K562 (cell line): ENCODE data around the gene AMFR. TPM values are rescaled to one million over a fixed set of nuclear protein-coding genes. Genes with fewer than 3 reads are reported as not detected.

Experiments used
- CCAR2 ChIP-seq: fragments of 200-400 bp; formaldehyde crosslinking; IDR thresholded peaks from 2 replicates; pipeline ENCODE4 v1.6.1; 2017; ENCODE audit warnings: mild to moderate bottlenecking, low read depth, low read length
- CEBPB ChIP-seq: fragments of 450-650 bp; IDR thresholded peaks from 2 replicates; pipeline ENCODE4 v1.6.1; 2016; ENCODE audit warnings: missing genetic modification characterization, missing compliant biosample characterization
- CTCFL ChIP-seq: IDR thresholded peaks from 2 replicates; pipeline ENCODE4 v1.6.1; 2011; ENCODE audit warnings: borderline replicate concordance, low read depth, mild to moderate bottlenecking, moderate library complexity, low read length; ENCODE audit not compliant: insufficient read depth, poor library complexity, severe bottlenecking
- EWSR1 ChIP-seq: fragments of 450-650 bp; IDR thresholded peaks from 2 replicates; pipeline ENCODE4 v1.6.1; 2018; ENCODE audit warnings: borderline replicate concordance, mild to moderate bottlenecking, low read depth, moderate library complexity; ENCODE audit not compliant: partially characterized antibody
- FOXJ3 ChIP-seq: sonication (generic); formaldehyde crosslinking; IDR thresholded peaks from 2 replicates; pipeline ENCODE4 v1.4.0; 2020; ENCODE audit warnings: mild to moderate bottlenecking, missing genetic modification reagents
- FOXK1 ChIP-seq: sonication (generic); formaldehyde crosslinking; IDR thresholded peaks from 2 replicates; pipeline ENCODE4 v1.8.0; 2022; ENCODE audit warnings: missing genetic modification reagents, mild to moderate bottlenecking, borderline replicate concordance
- FOXO4 ChIP-seq: fragments of 450-650 bp; formaldehyde crosslinking; IDR thresholded peaks from 2 replicates; pipeline ENCODE4 v1.4.0; 2020; ENCODE audit warnings: mild to moderate bottlenecking, moderate library complexity
- HNRNPH1 ChIP-seq: fragments of 200-400 bp; formaldehyde crosslinking; optimal IDR thresholded peaks from 2 replicates; pipeline ENCODE3; 2017; ENCODE audit warnings: low read depth, mild to moderate bottlenecking, low read length, moderate library complexity
- KAT7 ChIP-seq: sonication (generic); formaldehyde crosslinking; IDR thresholded peaks from 2 replicates; pipeline ENCODE4 v1.8.0; 2022; ENCODE audit warnings: missing genetic modification reagents, mild to moderate bottlenecking, borderline replicate concordance
- KHSRP ChIP-seq: fragments of 450-650 bp; IDR thresholded peaks from 2 replicates; pipeline ENCODE4 v1.6.1; 2017
- KLF6 ChIP-seq: fragments of 250-450 bp; sonication (Bioruptor Pico); IDR thresholded peaks from 2 replicates; pipeline ENCODE4 v1.4.0; 2020; ENCODE audit warnings: mild to moderate bottlenecking, moderate library complexity, borderline replicate concordance
- MCM5 ChIP-seq: fragments of 450-650 bp; IDR thresholded peaks from 2 replicates; pipeline ENCODE4 v1.6.1; 2016; ENCODE audit warnings: low read depth
- POLR3A ChIP-seq: IDR thresholded peaks from 2 replicates; pipeline ENCODE4 v1.6.1; 2011; ENCODE audit warnings: borderline replicate concordance, mild to moderate bottlenecking, moderate library complexity; ENCODE audit not compliant: insufficient read length, insufficient read depth; ENCODE audit errors: extremely low read depth
- RB1 ChIP-seq: fragments of 450-650 bp; IDR thresholded peaks from 2 replicates; pipeline ENCODE4 v1.6.1; 2017; ENCODE audit warnings: low read depth, mild to moderate bottlenecking
- TAF15 ChIP-seq: fragments of 200-400 bp; formaldehyde crosslinking; IDR thresholded peaks from 2 replicates; pipeline ENCODE4 v1.6.1; 2017; ENCODE audit warnings: mild to moderate bottlenecking, low read depth, low read length, moderate library complexity
- TCF15 ChIP-seq: fragments of 250-450 bp; sonication (Bioruptor Pico); IDR thresholded peaks from 2 replicates; pipeline ENCODE4 v1.8.0; 2022; ENCODE audit warnings: moderate library complexity, mild to moderate bottlenecking, inconsistent platforms
- ZNF41 ChIP-seq: fragments of 250-450 bp; sonication (Bioruptor Pico); conservative IDR thresholded peaks from 2 replicates; pipeline ENCODE4 v1.4.0; 2020; ENCODE audit warnings: mild to moderate bottlenecking
- polyA plus RNA-seq, 8 experiments: library from polyadenylated mRNA; depleted of rRNA in 4 of 8; stranded (reverse) in 5 of 8; unstranded in 3 of 8; fragments of >200 nt; fragmentation: Nextera tagmentation in 2 of 8; fragmentation: Illumina TruSeq in 1 of 8; extraction: Ambion mirVana in 2 of 8; extraction: Trizol in 1 of 8; gene quantifications; 2 replicates each; pipeline versions ENCODE4 v1.2.1 to v1.2.3, GENCODE V29; 2011 to 2014; ENCODE audit warnings: inconsistent platforms in 1 of 8, missing spikeins in 1 of 8
- total RNA-seq, 7 experiments: library from RNA; depleted of rRNA in 6 of 7; stranded (reverse); fragments of >200 nt in 6 of 7; fragmentation: Illumina TruSeq in 2 of 7; extraction: Trizol in 2 of 7; gene quantifications; 2 replicates each; pipeline versions ENCODE4 v1.2.1 to v1.2.3, GENCODE V29; 2011 to 2021; ENCODE audit warnings: low replicate concordance in 1 of 7
- TF ChIP-seq, protein P1 (sequence below): fragments of 150-350 bp; conservative IDR thresholded peaks from 2 replicates; pipeline ENCODE4 v1.6.1; 2014; ENCODE audit warnings: low read length
- TF ChIP-seq, protein P2 (sequence below): sonication (generic); formaldehyde crosslinking; IDR thresholded peaks from 2 replicates; pipeline ENCODE4 v1.8.0; 2022; ENCODE audit warnings: mild to moderate bottlenecking, low read depth, missing genetic modification reagents

AMFR gene
- total and polyA plus RNA-seq, 9 of the 15 experiments (the other 6 are each of a cell fraction or from before 2014, with no cell fraction given), result 15.6 to 113 (median 58.4) TPM

DNA sequence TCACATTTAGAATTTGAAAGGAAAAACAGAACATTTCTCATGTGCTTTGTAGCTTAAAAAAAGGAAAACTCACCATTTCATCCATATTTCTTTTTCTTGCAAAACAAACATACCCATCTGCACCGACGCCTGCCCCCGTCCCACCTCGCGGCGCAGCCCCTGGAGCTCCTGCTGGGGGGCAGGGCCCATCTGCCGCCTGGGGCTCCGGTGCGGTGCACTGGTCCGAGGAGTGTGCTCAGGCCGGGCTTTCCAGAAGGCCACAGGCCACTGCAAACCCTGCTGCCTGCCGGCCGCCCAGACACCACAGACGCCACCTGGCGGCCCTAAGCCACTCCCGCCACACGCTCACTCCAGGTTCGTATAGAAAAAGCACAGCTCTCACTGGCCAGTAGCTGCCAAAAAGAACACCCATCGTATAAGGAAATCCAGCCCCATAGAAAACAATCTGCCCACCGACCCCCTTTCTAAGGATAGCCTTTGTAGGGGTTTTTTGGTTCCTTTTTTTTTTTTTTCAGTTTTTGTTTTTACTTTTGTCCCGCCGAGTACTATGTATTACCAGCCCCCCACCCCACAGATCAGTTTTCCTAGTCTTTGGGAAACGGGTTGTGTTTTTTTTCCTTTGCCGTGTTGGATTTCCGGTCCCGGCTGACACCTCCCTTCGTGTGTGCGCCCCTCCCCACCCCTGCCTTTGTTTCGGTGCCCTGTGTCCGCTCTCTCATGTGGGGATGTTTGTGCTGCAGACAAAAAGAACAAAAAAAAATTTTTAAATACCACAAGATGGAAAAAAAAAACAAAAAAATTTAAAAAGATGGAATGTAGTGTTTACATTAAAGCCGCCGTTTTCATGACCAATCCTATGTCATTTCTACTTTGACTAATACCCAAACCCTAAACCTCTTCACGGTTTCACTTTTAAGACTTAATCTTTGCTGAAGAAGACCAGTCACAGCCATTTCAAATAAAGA is 68.8 kb downstream of the AMFR start (continued):
- TF ChIP-seq POLR3A (no peak), TAF15 (no peak), RB1 (peak; percentile 86), KAT7 (CRISPR knock-in tag) (no peak), CEBPB (tag) (no peak), MCM5 (no peak), KLF6 (CRISPR knock-in tag) (no peak), TCF15 (no peak), FOXK1 (CRISPR knock-in tag) (0 out of 2 replicates have a peak, but pooled peaks have one; percentile 25), ZNF41 (CRISPR knock-in tag) (no peak), CCAR2 (no peak), CTCFL (peak; percentile 89), FOXO4 (no peak), EWSR1 (no peak), KHSRP (no peak), FOXJ3 (no peak), HNRNPH1 (no peak)
- TF ChIP-seq, protein P1, sequence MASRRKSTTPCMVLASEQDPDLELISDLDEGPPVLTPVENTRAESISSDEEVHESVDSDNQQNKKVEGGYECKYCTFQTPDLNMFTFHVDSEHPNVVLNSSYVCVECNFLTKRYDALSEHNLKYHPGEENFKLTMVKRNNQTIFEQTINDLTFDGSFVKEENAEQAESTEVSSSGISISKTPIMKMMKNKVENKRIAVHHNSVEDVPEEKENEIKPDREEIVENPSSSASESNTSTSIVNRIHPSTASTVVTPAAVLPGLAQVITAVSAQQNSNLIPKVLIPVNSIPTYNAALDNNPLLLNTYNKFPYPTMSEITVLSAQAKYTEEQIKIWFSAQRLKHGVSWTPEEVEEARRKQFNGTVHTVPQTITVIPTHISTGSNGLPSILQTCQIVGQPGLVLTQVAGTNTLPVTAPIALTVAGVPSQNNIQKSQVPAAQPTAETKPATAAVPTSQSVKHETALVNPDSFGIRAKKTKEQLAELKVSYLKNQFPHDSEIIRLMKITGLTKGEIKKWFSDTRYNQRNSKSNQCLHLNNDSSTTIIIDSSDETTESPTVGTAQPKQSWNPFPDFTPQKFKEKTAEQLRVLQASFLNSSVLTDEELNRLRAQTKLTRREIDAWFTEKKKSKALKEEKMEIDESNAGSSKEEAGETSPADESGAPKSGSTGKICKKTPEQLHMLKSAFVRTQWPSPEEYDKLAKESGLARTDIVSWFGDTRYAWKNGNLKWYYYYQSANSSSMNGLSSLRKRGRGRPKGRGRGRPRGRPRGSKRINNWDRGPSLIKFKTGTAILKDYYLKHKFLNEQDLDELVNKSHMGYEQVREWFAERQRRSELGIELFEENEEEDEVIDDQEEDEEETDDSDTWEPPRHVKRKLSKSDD, result no peak
- TF ChIP-seq, protein P2, sequence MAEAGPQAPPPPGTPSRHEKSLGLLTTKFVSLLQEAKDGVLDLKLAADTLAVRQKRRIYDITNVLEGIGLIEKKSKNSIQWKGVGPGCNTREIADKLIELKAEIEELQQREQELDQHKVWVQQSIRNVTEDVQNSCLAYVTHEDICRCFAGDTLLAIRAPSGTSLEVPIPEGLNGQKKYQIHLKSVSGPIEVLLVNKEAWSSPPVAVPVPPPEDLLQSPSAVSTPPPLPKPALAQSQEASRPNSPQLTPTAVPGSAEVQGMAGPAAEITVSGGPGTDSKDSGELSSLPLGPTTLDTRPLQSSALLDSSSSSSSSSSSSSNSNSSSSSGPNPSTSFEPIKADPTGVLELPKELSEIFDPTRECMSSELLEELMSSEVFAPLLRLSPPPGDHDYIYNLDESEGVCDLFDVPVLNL (CRISPR knock-in tag), result 0 out of 2 replicates have a peak, but pooled peaks have one; percentile 22
